ENCODE results near the gene NFKBIA.
"Not testable (repeated sequence)": the region's sequence is repeated elsewhere in the genome, so short reads cannot be mapped to it uniquely, and the experiment has no call there.

DNA sequence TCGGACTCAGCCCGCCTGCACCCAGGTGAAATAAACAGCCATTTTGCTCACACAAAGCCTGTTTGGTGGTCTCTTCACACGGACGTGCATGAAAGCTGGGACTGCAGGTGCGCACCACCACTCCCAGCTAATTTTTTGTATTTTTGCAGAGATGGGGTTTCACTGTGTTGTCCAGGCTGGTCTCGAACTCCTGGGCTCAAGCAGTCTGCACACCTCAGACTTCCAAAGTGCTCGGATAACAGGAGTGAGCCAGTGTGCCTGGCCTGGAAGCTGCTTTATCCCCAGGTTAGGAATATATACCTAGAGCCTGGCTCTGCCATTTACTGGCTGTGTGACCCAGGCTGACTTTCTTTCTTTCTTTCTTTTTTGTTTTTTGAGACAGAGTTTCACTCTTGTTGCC, 7.9 kb downstream of the NFKBIA start:
- TF ChIP-seq, protein P1, sequence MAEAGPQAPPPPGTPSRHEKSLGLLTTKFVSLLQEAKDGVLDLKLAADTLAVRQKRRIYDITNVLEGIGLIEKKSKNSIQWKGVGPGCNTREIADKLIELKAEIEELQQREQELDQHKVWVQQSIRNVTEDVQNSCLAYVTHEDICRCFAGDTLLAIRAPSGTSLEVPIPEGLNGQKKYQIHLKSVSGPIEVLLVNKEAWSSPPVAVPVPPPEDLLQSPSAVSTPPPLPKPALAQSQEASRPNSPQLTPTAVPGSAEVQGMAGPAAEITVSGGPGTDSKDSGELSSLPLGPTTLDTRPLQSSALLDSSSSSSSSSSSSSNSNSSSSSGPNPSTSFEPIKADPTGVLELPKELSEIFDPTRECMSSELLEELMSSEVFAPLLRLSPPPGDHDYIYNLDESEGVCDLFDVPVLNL (CRISPR knock-in tag; IDR thresholded peaks at IDR 0.05; ENCODE audit: borderline replicate concordance, low read depth), result not testable (repeated sequence)
- TF ChIP-seq, protein P2, sequence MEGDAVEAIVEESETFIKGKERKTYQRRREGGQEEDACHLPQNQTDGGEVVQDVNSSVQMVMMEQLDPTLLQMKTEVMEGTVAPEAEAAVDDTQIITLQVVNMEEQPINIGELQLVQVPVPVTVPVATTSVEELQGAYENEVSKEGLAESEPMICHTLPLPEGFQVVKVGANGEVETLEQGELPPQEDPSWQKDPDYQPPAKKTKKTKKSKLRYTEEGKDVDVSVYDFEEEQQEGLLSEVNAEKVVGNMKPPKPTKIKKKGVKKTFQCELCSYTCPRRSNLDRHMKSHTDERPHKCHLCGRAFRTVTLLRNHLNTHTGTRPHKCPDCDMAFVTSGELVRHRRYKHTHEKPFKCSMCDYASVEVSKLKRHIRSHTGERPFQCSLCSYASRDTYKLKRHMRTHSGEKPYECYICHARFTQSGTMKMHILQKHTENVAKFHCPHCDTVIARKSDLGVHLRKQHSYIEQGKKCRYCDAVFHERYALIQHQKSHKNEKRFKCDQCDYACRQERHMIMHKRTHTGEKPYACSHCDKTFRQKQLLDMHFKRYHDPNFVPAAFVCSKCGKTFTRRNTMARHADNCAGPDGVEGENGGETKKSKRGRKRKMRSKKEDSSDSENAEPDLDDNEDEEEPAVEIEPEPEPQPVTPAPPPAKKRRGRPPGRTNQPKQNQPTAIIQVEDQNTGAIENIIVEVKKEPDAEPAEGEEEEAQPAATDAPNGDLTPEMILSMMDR (IDR thresholded peaks at IDR 0.05), result not testable (repeated sequence)
